ENCODE data around the gene PLCB1. TPM values are rescaled to one million over a fixed set of nuclear protein-coding genes. Genes with fewer than 3 reads are reported as not detected.

Gene PLCB1
- total RNA-seq, 1 donor from 2014 or later = 10.7 TPM

- H3K4me3 Mint-ChIP-seq (ENCODE audit: unreplicated experiment) = no peak overlapping the region
- Histone ChIP-seq H3K4me3 (ENCODE audit: insufficient read depth, low read depth, low read length) (no peak overlapping the region), H3K9ac (ENCODE audit: low read length) (no peak overlapping the region), H3K27ac (ENCODE audit: low read depth, low read length) (no peak overlapping the region), H3K27me3 (ENCODE audit: insufficient read depth, low read length) (no peaks in the 10 kb centered on the region), H3K36me3 (ENCODE audit: insufficient read depth, low read length) (no peaks in the 10 kb centered on the region), H4K20me1 (ENCODE audit: insufficient read depth, low read length) (no peaks in the 10 kb centered on the region), H3K4me2 (ENCODE audit: low read length) (no peak overlapping the region), H3K4me1 (ENCODE audit: insufficient read depth, low read length) (peaks cover 12% of the 10 kb centered on the region), H3K79me2 (ENCODE audit: insufficient read depth, low read length) (no peaks in the 10 kb centered on the region), H2AFZ (ENCODE audit: low read depth, low read length) (no peak overlapping the region), H3K9me3 (ENCODE audit: insufficient read depth, low read depth, low read length) (no peaks in the 10 kb centered on the region)
- H3K36me3 Mint-ChIP-seq (ENCODE audit: low read depth, unreplicated experiment) = peaks cover 4% of the 10 kb centered on the region
- no peak for TF ChIP-seq EZH2 (IDR thresholded peaks at IDR 0.05; ENCODE audit: insufficient read depth, low read length)
- no peak for TF ChIP-seq CTCF (IDR thresholded peaks at IDR 0.05; ENCODE audit: insufficient read depth, low read depth, low read length)
- DNase-seq (ENCODE audit: low read depth) = no peak
- H3K27ac Mint-ChIP-seq (ENCODE audit: unreplicated experiment) = peak overlapping the region; percentile 0
- H3K4me1 Mint-ChIP-seq (ENCODE audit: low read depth, unreplicated experiment) = peaks cover 37% of the 10 kb centered on the region
- peaks cover 3% of the 10 kb centered on the region for H3K9me3 Mint-ChIP-seq (ENCODE audit: unreplicated experiment)
- no peak for FAIRE-seq
- no peaks in the 10 kb centered on the region for H3K27me3 Mint-ChIP-seq (ENCODE audit: low read depth, unreplicated experiment)
Observed at GRCh38 chr20:8645326-8645725, 513.3 kb downstream of the PLCB1 start.

- Histone ChIP-seq H3K79me2 (ENCODE audit: insufficient read depth, low read length) (no peaks in the 10 kb centered on the region), H3K4me3 (ENCODE audit: insufficient read depth, low read depth, low read length) (no peak overlapping the region), H3K4me2 (ENCODE audit: low read length) (peak overlapping the region; percentile 68), H3K4me1 (ENCODE audit: insufficient read depth, low read length) (peaks cover 12% of the 10 kb centered on the region), H3K9me3 (ENCODE audit: insufficient read depth, low read depth, low read length) (no peaks in the 10 kb centered on the region), H3K9ac (ENCODE audit: low read length) (peak overlapping the region; percentile 17), H3K36me3 (ENCODE audit: insufficient read depth, low read length) (no peaks in the 10 kb centered on the region), H3K27me3 (ENCODE audit: insufficient read depth, low read length) (no peaks in the 10 kb centered on the region), H3K27ac (ENCODE audit: low read depth, low read length) (peak overlapping the region; percentile 15), H4K20me1 (ENCODE audit: insufficient read depth, low read length) (no peaks in the 10 kb centered on the region), H2AFZ (ENCODE audit: low read depth, low read length) (no peak overlapping the region)
- DNase-seq (ENCODE audit: low read depth) (peak; percentile 57), FAIRE-seq (peak; percentile 84)
- no peaks in the 10 kb centered on the region for H3K27me3 Mint-ChIP-seq (ENCODE audit: low read depth, unreplicated experiment)
- H3K9me3 Mint-ChIP-seq (ENCODE audit: unreplicated experiment) = peaks cover 3% of the 10 kb centered on the region
- no peak overlapping the region for H3K4me3 Mint-ChIP-seq (ENCODE audit: unreplicated experiment)
- H3K4me1 Mint-ChIP-seq (ENCODE audit: low read depth, unreplicated experiment) = peaks cover 32% of the 10 kb centered on the region
- TF ChIP-seq EZH2 (IDR thresholded peaks at IDR 0.05; ENCODE audit: insufficient read depth, low read length) (no peak), CTCF (IDR thresholded peaks at IDR 0.05; ENCODE audit: insufficient read depth, low read depth, low read length) (no peak)
- H3K27ac Mint-ChIP-seq (ENCODE audit: unreplicated experiment) = peak overlapping the region; percentile 59
- H3K36me3 Mint-ChIP-seq (ENCODE audit: low read depth, unreplicated experiment) = peaks cover 4% of the 10 kb centered on the region
Observed at GRCh38 chr20:8646033-8646441, 514.0 kb downstream of the PLCB1 start.

GRCh38 chr20:8646716-8647115 is 514.6 kb downstream of the PLCB1 start:
- Histone ChIP-seq H3K4me3 (ENCODE audit: insufficient read depth, low read depth, low read length) (no peak overlapping the region), H3K4me2 (ENCODE audit: low read length) (peak overlapping the region; percentile 68), H4K20me1 (ENCODE audit: insufficient read depth, low read length) (no peaks in the 10 kb centered on the region), H3K9ac (ENCODE audit: low read length) (peak overlapping the region; percentile 17), H2AFZ (ENCODE audit: low read depth, low read length) (no peak overlapping the region), H3K27me3 (ENCODE audit: insufficient read depth, low read length) (no peaks in the 10 kb centered on the region), H3K4me1 (ENCODE audit: insufficient read depth, low read length) (peaks cover 12% of the 10 kb centered on the region), H3K36me3 (ENCODE audit: insufficient read depth, low read length) (no peaks in the 10 kb centered on the region), H3K79me2 (ENCODE audit: insufficient read depth, low read length) (no peaks in the 10 kb centered on the region), H3K9me3 (ENCODE audit: insufficient read depth, low read depth, low read length) (no peaks in the 10 kb centered on the region), H3K27ac (ENCODE audit: low read depth, low read length) (peak overlapping the region; percentile 15)
- no peaks in the 10 kb centered on the region for H3K27me3 Mint-ChIP-seq (ENCODE audit: low read depth, unreplicated experiment)
- TF ChIP-seq CTCF (IDR thresholded peaks at IDR 0.05; ENCODE audit: insufficient read depth, low read depth, low read length) (no peak), EZH2 (IDR thresholded peaks at IDR 0.05; ENCODE audit: insufficient read depth, low read length) (no peak)
- FAIRE-seq = peak; percentile 81
- H3K36me3 Mint-ChIP-seq (ENCODE audit: low read depth, unreplicated experiment) = peaks cover 4% of the 10 kb centered on the region
- peaks cover 32% of the 10 kb centered on the region for H3K4me1 Mint-ChIP-seq (ENCODE audit: low read depth, unreplicated experiment)
- H3K27ac Mint-ChIP-seq (ENCODE audit: unreplicated experiment) = peak overlapping the region; percentile 59
- peaks cover 3% of the 10 kb centered on the region for H3K9me3 Mint-ChIP-seq (ENCODE audit: unreplicated experiment)
- H3K4me3 Mint-ChIP-seq (ENCODE audit: unreplicated experiment) = no peak overlapping the region
- peak; percentile 95 for DNase-seq (ENCODE audit: low read depth)

All from astrocyte (in vitro differentiated cells and primary cell).